ENCODE results near the gene SMIM36.

Gene SMIM36

DNA sequence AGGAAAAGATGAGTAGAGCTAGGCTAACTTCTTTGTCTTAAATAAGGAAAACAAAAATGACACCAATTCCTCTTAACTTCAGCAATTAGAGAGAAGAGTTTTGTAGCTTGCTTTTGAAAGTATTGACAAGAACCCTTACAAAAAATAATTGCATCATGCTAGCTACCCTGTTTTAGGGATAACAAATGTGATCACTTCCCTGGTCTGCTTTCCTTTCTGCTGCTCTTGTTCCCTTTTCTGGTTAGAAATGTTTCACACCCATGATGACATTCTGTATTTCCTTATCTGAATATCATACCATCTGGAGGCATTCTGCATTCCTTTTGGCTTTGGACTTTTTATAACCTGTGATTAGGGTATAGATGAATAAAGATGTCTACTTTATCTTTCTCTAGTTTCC lies 9.9 kb upstream of the SMIM36 start:
- no peaks in the 10 kb centered on the region for H3F3A ChIP-seq (ENCODE audit: low read depth)

DNA sequence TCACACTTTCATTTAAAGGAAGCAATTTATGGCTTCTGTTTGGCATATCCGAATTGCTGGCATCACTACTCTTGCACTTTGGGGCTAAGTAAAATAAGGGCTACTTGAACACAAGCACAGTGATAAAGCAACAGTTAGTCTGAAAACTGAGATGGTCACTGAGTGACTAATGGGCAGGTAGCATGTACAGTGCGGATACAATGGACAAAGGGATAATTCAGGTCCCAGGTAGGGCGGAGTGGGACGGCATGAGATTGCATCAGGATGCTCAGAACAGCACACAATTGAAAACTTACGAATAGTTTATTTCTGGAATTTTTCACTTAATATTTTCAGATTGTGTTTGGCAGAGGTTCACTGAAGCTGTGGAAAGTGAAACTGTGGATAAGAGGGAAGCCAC lies 9.2 kb upstream of the SMIM36 start:
- no peaks in the 10 kb centered on the region for H3K9me3 ChIP-seq (ENCODE audit: insufficient read depth, low read depth, low read length)
- H3K4me3 ChIP-seq (ENCODE audit: low read length, poor library complexity, severe bottlenecking): no peak overlapping the region
- H3K9me2 ChIP-seq (replicated peaks; ENCODE audit: low read depth, low read length): no peaks in the 10 kb centered on the region
- H3K79me2 ChIP-seq (ENCODE audit: insufficient read depth, low read length): no peaks in the 10 kb centered on the region
- H4K20me1 ChIP-seq (ENCODE audit: insufficient read depth, low read length, poor library complexity, severe bottlenecking): no peaks in the 10 kb centered on the region
- H2AFZ ChIP-seq (ENCODE audit: low read length): no peak overlapping the region
- no peaks in the 10 kb centered on the region for H3K4me1 ChIP-seq (ENCODE audit: insufficient read depth, low read length, poor library complexity, severe bottlenecking)
- no peak overlapping the region for H3K9ac ChIP-seq (ENCODE audit: low read depth, low read length, poor library complexity, severe bottlenecking)
- H3K27me3 ChIP-seq (ENCODE audit: insufficient read depth, low read length, poor library complexity, severe bottlenecking): no peaks in the 10 kb centered on the region
- H3K4me2 ChIP-seq (ENCODE audit: low read depth, low read length, poor library complexity, severe bottlenecking): no peak overlapping the region
- no peaks in the 10 kb centered on the region for H3F3A ChIP-seq (ENCODE audit: low read depth)
- TF ChIP-seq, protein P1, sequence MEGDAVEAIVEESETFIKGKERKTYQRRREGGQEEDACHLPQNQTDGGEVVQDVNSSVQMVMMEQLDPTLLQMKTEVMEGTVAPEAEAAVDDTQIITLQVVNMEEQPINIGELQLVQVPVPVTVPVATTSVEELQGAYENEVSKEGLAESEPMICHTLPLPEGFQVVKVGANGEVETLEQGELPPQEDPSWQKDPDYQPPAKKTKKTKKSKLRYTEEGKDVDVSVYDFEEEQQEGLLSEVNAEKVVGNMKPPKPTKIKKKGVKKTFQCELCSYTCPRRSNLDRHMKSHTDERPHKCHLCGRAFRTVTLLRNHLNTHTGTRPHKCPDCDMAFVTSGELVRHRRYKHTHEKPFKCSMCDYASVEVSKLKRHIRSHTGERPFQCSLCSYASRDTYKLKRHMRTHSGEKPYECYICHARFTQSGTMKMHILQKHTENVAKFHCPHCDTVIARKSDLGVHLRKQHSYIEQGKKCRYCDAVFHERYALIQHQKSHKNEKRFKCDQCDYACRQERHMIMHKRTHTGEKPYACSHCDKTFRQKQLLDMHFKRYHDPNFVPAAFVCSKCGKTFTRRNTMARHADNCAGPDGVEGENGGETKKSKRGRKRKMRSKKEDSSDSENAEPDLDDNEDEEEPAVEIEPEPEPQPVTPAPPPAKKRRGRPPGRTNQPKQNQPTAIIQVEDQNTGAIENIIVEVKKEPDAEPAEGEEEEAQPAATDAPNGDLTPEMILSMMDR (conservative IDR thresholded peaks at IDR 0.05; ENCODE audit: low read length): no peak
- TF ChIP-seq EZH2phosphoT487 (IDR thresholded peaks at IDR 0.05; ENCODE audit: borderline replicate concordance): no peak
- H3K36me3 ChIP-seq (ENCODE audit: insufficient read depth, low read length): no peaks in the 10 kb centered on the region

More for the DNA sequence above, 9.9 kb upstream of the SMIM36 start:
- Histone ChIP-seq H3K27me3 (ENCODE audit: insufficient read depth, low read length, poor library complexity, severe bottlenecking) (no peaks in the 10 kb centered on the region), H3K9ac (ENCODE audit: low read depth, low read length, poor library complexity, severe bottlenecking) (no peak overlapping the region), H3K4me3 (ENCODE audit: low read length, poor library complexity, severe bottlenecking) (no peak overlapping the region), H3K4me1 (ENCODE audit: insufficient read depth, low read length, poor library complexity, severe bottlenecking) (no peaks in the 10 kb centered on the region), H3K36me3 (ENCODE audit: insufficient read depth, low read length) (no peaks in the 10 kb centered on the region), H2AFZ (ENCODE audit: low read length) (no peak overlapping the region), H3K9me3 (ENCODE audit: insufficient read depth, low read depth, low read length) (no peaks in the 10 kb centered on the region), H4K20me1 (ENCODE audit: insufficient read depth, low read length, poor library complexity, severe bottlenecking) (no peaks in the 10 kb centered on the region), H3K9me2 (replicated peaks; ENCODE audit: low read depth, low read length) (no peaks in the 10 kb centered on the region), H3K4me2 (ENCODE audit: low read depth, low read length, poor library complexity, severe bottlenecking) (no peak overlapping the region), H3K79me2 (ENCODE audit: insufficient read depth, low read length) (no peaks in the 10 kb centered on the region)
- TF ChIP-seq, protein P1 (conservative IDR thresholded peaks at IDR 0.05; ENCODE audit: low read length): no peak

DNA sequence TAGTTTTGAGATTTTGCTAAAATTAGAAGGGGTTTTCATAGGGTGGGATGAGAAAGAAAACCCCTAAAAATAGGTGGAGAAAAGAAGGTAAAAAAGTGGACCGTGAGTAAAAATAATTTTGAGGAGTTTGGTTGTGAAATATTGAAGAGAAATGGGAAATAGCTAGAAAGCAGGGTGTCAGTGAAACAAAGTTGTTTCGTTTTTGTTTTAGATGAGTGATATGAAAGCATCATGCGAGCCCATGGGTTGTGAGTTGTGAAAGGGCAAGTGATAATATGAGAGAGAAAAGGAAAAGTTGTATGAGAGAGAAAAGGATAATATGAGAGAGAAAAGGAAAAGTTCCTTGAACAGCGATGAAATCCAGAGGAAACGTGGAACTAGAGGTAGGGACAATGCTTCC lies 7.3 kb upstream of the SMIM36 start:
- no peak overlapping the region for H2AFZ ChIP-seq (ENCODE audit: low read length)
- no peaks in the 10 kb centered on the region for H3K36me3 ChIP-seq (ENCODE audit: insufficient read depth, low read length)
- H3K9ac ChIP-seq (ENCODE audit: low read depth, low read length, poor library complexity, severe bottlenecking): no peak overlapping the region
- H3K9me2 ChIP-seq (replicated peaks; ENCODE audit: low read depth, low read length): no peaks in the 10 kb centered on the region
- no peaks in the 10 kb centered on the region for H3K4me1 ChIP-seq (ENCODE audit: insufficient read depth, low read length, poor library complexity, severe bottlenecking)
- H3K27me3 ChIP-seq (ENCODE audit: insufficient read depth, low read length, poor library complexity, severe bottlenecking): no peaks in the 10 kb centered on the region
- H3K4me3 ChIP-seq (ENCODE audit: low read length, poor library complexity, severe bottlenecking): no peak overlapping the region
- no peaks in the 10 kb centered on the region for H3K9me3 ChIP-seq (ENCODE audit: insufficient read depth, low read depth, low read length)
- no peak for TF ChIP-seq EZH2phosphoT487 (IDR thresholded peaks at IDR 0.05; ENCODE audit: borderline replicate concordance)
- TF ChIP-seq, protein P1 (conservative IDR thresholded peaks at IDR 0.05; ENCODE audit: low read length): no peak
- no peaks in the 10 kb centered on the region for H3F3A ChIP-seq (ENCODE audit: low read depth)
- no peaks in the 10 kb centered on the region for H4K20me1 ChIP-seq (ENCODE audit: insufficient read depth, low read length, poor library complexity, severe bottlenecking)
- no peaks in the 10 kb centered on the region for H3K79me2 ChIP-seq (ENCODE audit: insufficient read depth, low read length)
- H3K4me2 ChIP-seq (ENCODE audit: low read depth, low read length, poor library complexity, severe bottlenecking): no peak overlapping the region
